GM10266 (cell line): ENCODE results near the gene IDUA.
"Not testable (repeated sequence)": the region's sequence is repeated elsewhere in the genome, so short reads cannot be mapped to it uniquely, and the experiment has no call there.

Experiments used
- DNase-seq: peaks from one replicate; pipeline ENCODE4 v3.0.0; 2012; ENCODE audit errors: extremely low spot score
- CTCF ChIP-seq: IDR thresholded peaks from 2 replicates; pipeline ENCODE4 v1.5.1; 2012; ENCODE audit warnings: mild to moderate bottlenecking, low read depth; ENCODE audit not compliant: control insufficient read depth, insufficient read depth; ENCODE audit errors: missing control alignments

IDUA gene

GRCh38 chr4:1052231-1052671, 65.4 kb downstream of the IDUA start:
- no peak for TF ChIP-seq CTCF
- DNase-seq, result no peak

GRCh38 chr4:1053080-1053661, 66.3 kb downstream of the IDUA start:
- DNase-seq, result peak; percentile 12
- no peak for TF ChIP-seq CTCF

GRCh38 chr4:1053891-1054290, 67.0 kb downstream of the IDUA start:
- not testable (repeated sequence) for DNase-seq
